ENCODE results near the gene UGT1A8. TPM values are rescaled to one million over a fixed set of nuclear protein-coding genes. Genes with fewer than 3 reads are reported as not detected.

The UGT1A8 gene
- total and polyA plus RNA-seq, 11 donors = not detected

DNA sequence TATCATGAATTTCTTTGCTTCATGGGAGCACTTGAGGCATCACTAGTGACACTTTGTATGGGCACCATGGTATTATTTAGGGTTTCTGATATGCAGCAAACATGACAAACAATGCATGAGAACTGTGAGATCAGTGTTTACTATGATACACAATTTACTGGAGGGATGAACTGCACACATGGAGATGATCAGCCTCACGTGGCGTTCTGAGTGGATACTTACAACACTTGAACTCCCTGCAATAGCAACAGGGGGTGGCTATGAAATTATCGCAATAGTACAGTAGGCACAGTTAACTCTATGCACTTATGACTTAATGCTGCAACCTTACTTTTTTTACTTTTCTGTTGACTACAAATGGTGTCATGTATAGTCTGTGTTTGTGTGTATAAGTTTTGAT lies 18.5 kb upstream of the UGT1A8 start:
- no peak overlapping the region for H3K4me3 ChIP-seq
- no peak overlapping the region for H3K27ac ChIP-seq
- no peaks in the 10 kb centered on the region for H3K4me1 ChIP-seq
- TF ChIP-seq, protein P1, sequence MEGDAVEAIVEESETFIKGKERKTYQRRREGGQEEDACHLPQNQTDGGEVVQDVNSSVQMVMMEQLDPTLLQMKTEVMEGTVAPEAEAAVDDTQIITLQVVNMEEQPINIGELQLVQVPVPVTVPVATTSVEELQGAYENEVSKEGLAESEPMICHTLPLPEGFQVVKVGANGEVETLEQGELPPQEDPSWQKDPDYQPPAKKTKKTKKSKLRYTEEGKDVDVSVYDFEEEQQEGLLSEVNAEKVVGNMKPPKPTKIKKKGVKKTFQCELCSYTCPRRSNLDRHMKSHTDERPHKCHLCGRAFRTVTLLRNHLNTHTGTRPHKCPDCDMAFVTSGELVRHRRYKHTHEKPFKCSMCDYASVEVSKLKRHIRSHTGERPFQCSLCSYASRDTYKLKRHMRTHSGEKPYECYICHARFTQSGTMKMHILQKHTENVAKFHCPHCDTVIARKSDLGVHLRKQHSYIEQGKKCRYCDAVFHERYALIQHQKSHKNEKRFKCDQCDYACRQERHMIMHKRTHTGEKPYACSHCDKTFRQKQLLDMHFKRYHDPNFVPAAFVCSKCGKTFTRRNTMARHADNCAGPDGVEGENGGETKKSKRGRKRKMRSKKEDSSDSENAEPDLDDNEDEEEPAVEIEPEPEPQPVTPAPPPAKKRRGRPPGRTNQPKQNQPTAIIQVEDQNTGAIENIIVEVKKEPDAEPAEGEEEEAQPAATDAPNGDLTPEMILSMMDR (IDR thresholded peaks at IDR 0.05) = no peak
- TF ChIP-seq POLR2A (IDR thresholded peaks at IDR 0.05) = no peak
- 74 to 86% (median 78%) methylated on average over 3 of the region's 3 CpGs for WGBS, 4 donors
- DNase-seq = no peak
- intact Hi-C loops (cut with DNase I) = no loop called here
- no peaks in the 10 kb centered on the region for H3K9me3 ChIP-seq
- ATAC-seq = no peak
- H3K36me3 ChIP-seq = no peaks in the 10 kb centered on the region
- H3K27me3 ChIP-seq = peaks cover 0 to 23% (median 3%) of the 10 kb centered on the region in 9 donors

DNA sequence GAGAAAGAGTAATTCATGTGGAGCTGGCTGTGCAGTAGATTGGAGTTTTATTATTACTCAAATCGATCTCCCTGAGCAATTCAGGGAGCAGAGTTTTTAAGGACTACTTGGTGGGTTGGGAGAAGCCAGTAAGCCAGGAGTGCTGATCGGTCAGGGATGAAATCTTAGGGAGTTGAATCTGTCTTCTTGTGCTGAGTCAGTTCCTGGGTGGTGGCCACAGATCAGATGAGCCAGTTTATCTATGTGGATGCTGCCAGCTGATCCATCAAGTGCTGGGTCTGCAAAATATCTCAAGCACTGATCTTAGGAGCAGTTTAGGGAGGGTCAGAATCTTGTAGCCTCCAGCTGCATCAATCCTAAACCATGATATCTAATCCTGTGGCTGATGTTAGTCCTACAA lies 17.0 kb upstream of the UGT1A8 start:
- Histone ChIP-seq H3K9me3 (no peaks in the 10 kb centered on the region), H3K27ac (no peak overlapping the region), H3K27me3 (peaks cover 0 to 23% (median 3%) of the 10 kb centered on the region in 9 donors), H3K4me1 (no peaks in the 10 kb centered on the region), H3K36me3 (no peaks in the 10 kb centered on the region), H3K4me3 (no peak overlapping the region)
- 59 to 77% (median 70%) methylated on average over 2 of the region's 2 CpGs for WGBS, 4 donors
- TF ChIP-seq POLR2A (IDR thresholded peaks at IDR 0.05) = no peak
- TF ChIP-seq, protein P1 (IDR thresholded peaks at IDR 0.05) = no peak
- intact Hi-C loops (cut with DNase I) = no loop called here
- ATAC-seq (no peak), DNase-seq (no peak)

GRCh38 chr2:233602076-233602475 lies 15.4 kb upstream of the UGT1A8 start:
- no peak for ATAC-seq
- H3K36me3 ChIP-seq = no peaks in the 10 kb centered on the region
- H3K27ac ChIP-seq = no peak overlapping the region
- peaks cover 0 to 23% (median 3%) of the 10 kb centered on the region in 9 donors for H3K27me3 ChIP-seq
- TF ChIP-seq, protein P1 (IDR thresholded peaks at IDR 0.05) = no peak
- TF ChIP-seq POLR2A (IDR thresholded peaks at IDR 0.05) = no peak
- no peaks in the 10 kb centered on the region for H3K9me3 ChIP-seq
- intact Hi-C loops (cut with DNase I) = no loop called here
- no peak for DNase-seq
- WGBS, 4 donors = 82 to 100% (median 89%) methylated on average over 1 of the region's 1 CpG
- H3K4me3 ChIP-seq = no peak overlapping the region
- no peaks in the 10 kb centered on the region for H3K4me1 ChIP-seq

- H3K4me1 ChIP-seq = no peaks in the 10 kb centered on the region
- intact Hi-C loops (cut with DNase I) = no loop called here
- H3K27ac ChIP-seq = no peak overlapping the region
- 66 to 81% (median 72%) methylated on average over 3 to 4 of the region's 4 CpGs for WGBS, 4 donors
- ATAC-seq (no peak), DNase-seq (no peak)
- H3K36me3 ChIP-seq = no peaks in the 10 kb centered on the region
- TF ChIP-seq, protein P1 (IDR thresholded peaks at IDR 0.05) = no peak
- TF ChIP-seq POLR2A (IDR thresholded peaks at IDR 0.05) = no peak
- H3K9me3 ChIP-seq = no peaks in the 10 kb centered on the region
- peaks cover 0 to 23% (median 3%) of the 10 kb centered on the region in 9 donors for H3K27me3 ChIP-seq
- H3K4me3 ChIP-seq = no peak overlapping the region
These were observed 13.9 kb upstream of the UGT1A8 start for GRCh38 chr2:233603520-233603919.

Measured in heart left ventricle (tissue), 16 donors.